T47D (cell line): ENCODE results near the gene SACM1L.
"Not testable (repeated sequence)": the region's sequence is repeated elsewhere in the genome, so short reads cannot be mapped to it uniquely, and the experiment has no call there.

Experiments
- DNase-seq, 2 experiments: peaks; one replicate each; pipeline versions ENCODE4 v3.0.0 to v3.0.0-alpha.2; 2011 to 2012; ENCODE audit warnings: low read depth in 1 of 2, low spot score in 1 of 2
- JUND ChIP-seq: IDR thresholded peaks from 2 replicates; pipeline ENCODE4 v1.6.1; 2012; ENCODE audit warnings: low read depth
- in situ Hi-C: cut with HindIII; loops from 2 replicates; pipeline ENCODE4 v1.10.0; 2016; ENCODE audit warnings: low sequenced_read_pairs, low pct_unique_long_range_greater_than_20kb

SACM1L gene

GRCh38 chr3:45677033-45677446 is 12.2 kb upstream of the SACM1L start:
- in situ Hi-C loops: no loop called here
- TF ChIP-seq JUND: no peak
- DNase-seq: peak; percentile 55 to 86

- in situ Hi-C loops: no loop called here
- no peak for TF ChIP-seq JUND
- no peak for DNase-seq
Observed at GRCh38 chr3:45677841-45678240, 11.4 kb upstream of the SACM1L start.

GRCh38 chr3:45679805-45680204 is 9.4 kb upstream of the SACM1L start:
- DNase-seq: no peak
- TF ChIP-seq JUND: no peak
- in situ Hi-C loops: no loop called here

- no peak for TF ChIP-seq JUND
- in situ Hi-C loops: no loop called here
- DNase-seq: no peak
Observed at GRCh38 chr3:45681221-45681620, 8.0 kb upstream of the SACM1L start.

GRCh38 chr3:45681846-45682245 is 7.3 kb upstream of the SACM1L start:
- no peak for DNase-seq
- no peak for TF ChIP-seq JUND
- in situ Hi-C loops: no loop called here

GRCh38 chr3:45682311-45682710 is 6.9 kb upstream of the SACM1L start:
- in situ Hi-C loops: no loop called here
- TF ChIP-seq JUND: no peak
- no peak for DNase-seq

- TF ChIP-seq JUND: no peak
Observed at GRCh38 chr3:45682786-45683185, 6.4 kb upstream of the SACM1L start.

GRCh38 chr3:45683417-45684326 is 5.5 kb upstream of the SACM1L start:
- in situ Hi-C loops: no loop called here
- no peak for TF ChIP-seq JUND
- peak in 1 of 2 experiments; percentile 39 for DNase-seq

More at GRCh38 chr3:45682786-45683185, 6.4 kb upstream of the SACM1L start:
- no peak for DNase-seq
- in situ Hi-C loops: no loop called here

GRCh38 chr3:45684327-45684892 is 4.8 kb upstream of the SACM1L start:
- no peak for TF ChIP-seq JUND

GRCh38 chr3:45685722-45686121 is 3.5 kb upstream of the SACM1L start:
- in situ Hi-C loops, DNase-seq: not testable (repeated sequence)

More at GRCh38 chr3:45684327-45684892, 4.8 kb upstream of the SACM1L start:
- DNase-seq: no peak
- in situ Hi-C loops: no loop called here

GRCh38 chr3:45686850-45687249 is 2.3 kb upstream of the SACM1L start:
- in situ Hi-C loops: no loop called here
- no peak for TF ChIP-seq JUND
- DNase-seq: no peak

GRCh38 chr3:45687828-45688193 is 1.4 kb upstream of the SACM1L start:
- in situ Hi-C loops: no loop called here
- no peak for TF ChIP-seq JUND
- no peak for DNase-seq

- in situ Hi-C loops: no loop called here
- peak in 1 of 2 experiments; percentile 43 for DNase-seq
- no peak for TF ChIP-seq JUND
Observed at GRCh38 chr3:45688194-45688881, 858 bp upstream of the SACM1L start.
